Measurements from ENCODE around the gene TBC1D8.

DNA sequence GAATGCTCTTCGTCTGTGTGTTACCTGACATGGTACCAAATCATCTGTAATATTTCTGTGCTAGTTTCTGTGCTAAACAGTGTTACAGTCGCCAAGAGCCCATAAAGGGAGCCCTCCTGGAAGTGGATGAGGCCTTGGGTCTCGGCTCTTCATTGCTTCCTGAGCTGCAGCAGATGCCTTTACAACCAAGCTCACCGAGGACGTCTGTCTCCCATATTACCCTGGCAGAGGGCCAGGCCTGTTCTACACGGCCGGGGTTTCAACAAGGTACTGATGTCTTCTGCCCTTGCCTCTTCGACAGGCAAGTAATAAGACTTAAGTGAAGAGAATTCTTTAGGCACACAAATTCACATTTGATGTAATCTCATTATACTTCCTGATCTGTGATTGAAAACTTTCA lies 132.2 kb downstream of the TBC1D8 start:
- no peak for TF ChIP-seq POLR2A (IDR thresholded peaks at IDR 0.05)
- TF ChIP-seq, protein P1, sequence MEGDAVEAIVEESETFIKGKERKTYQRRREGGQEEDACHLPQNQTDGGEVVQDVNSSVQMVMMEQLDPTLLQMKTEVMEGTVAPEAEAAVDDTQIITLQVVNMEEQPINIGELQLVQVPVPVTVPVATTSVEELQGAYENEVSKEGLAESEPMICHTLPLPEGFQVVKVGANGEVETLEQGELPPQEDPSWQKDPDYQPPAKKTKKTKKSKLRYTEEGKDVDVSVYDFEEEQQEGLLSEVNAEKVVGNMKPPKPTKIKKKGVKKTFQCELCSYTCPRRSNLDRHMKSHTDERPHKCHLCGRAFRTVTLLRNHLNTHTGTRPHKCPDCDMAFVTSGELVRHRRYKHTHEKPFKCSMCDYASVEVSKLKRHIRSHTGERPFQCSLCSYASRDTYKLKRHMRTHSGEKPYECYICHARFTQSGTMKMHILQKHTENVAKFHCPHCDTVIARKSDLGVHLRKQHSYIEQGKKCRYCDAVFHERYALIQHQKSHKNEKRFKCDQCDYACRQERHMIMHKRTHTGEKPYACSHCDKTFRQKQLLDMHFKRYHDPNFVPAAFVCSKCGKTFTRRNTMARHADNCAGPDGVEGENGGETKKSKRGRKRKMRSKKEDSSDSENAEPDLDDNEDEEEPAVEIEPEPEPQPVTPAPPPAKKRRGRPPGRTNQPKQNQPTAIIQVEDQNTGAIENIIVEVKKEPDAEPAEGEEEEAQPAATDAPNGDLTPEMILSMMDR (IDR thresholded peaks at IDR 0.05) = no peak
